A673 (cell line): ENCODE results near the gene SRP9. TPM values are rescaled to one million over a fixed set of nuclear protein-coding genes. Genes with fewer than 3 reads are reported as not detected.

ENCODE experiments used
- BruUV-seq: library from RNA; stranded (reverse); fragments of 400-500 nt; replicated peaks from 2 replicates; lab custom pipeline; 2021; lab: Mats Ljungman, UMichigan
- CTCF ChIA-PET: fragments of 300-600 bp; sonication (Branson Sonifier 250); formaldehyde crosslinking; loops from one replicate; lab custom pipeline; 2022; ENCODE audit warnings: antibody characterized with exemption; lab: Charles Lee
- POLR2A ChIA-PET: fragments of 300-600 bp; sonication (Branson Sonifier 250); formaldehyde crosslinking; loops from one replicate; lab custom pipeline; 2022; ENCODE audit warnings: antibody characterized with exemption; ENCODE audit not compliant: low non-redundant PET; lab: Charles Lee
- DNase-seq: peaks from one replicate; pipeline ENCODE4 v3.0.0-alpha.2; 2015; ENCODE audit warnings: low spot score
- H3K27ac ChIP-seq: fragments of 200-600 bp; sonication (generic); 2 replicates; pipeline ENCODE4 v1.5.1; 2016; ENCODE audit warnings: mixed run types, low read depth, mild to moderate bottlenecking, mixed read lengths, antibody characterized with exemption, low read length; ENCODE audit not compliant: poor library complexity, severe bottlenecking
- H3K27me3 ChIP-seq: fragments of 200-600 bp; sonication (generic); replicated peaks from 2 replicates; pipeline ENCODE4 v1.6.1; 2017; ENCODE audit warnings: mixed run types, low read depth, mild to moderate bottlenecking, mixed read lengths, antibody characterized with exemption, low read length; ENCODE audit not compliant: insufficient read depth, poor library complexity
- H3K36me3 ChIP-seq: fragments of 200-600 bp; sonication (generic); 2 replicates; pipeline ENCODE4 v1.6.1; 2016; ENCODE audit warnings: mixed run types, mild to moderate bottlenecking, mixed read lengths, antibody characterized with exemption, low read length; ENCODE audit not compliant: insufficient read depth, poor library complexity, severe bottlenecking
- H3K4me1 ChIP-seq: fragments of 200-600 bp; sonication (generic); 2 replicates; pipeline ENCODE4 v1.6.1; 2017; ENCODE audit warnings: mixed run types, mild to moderate bottlenecking, mixed read lengths, antibody characterized with exemption, low read length; ENCODE audit not compliant: insufficient read depth, poor library complexity, severe bottlenecking
- H3K4me3 ChIP-seq: fragments of 200-600 bp; sonication (generic); 2 replicates; pipeline ENCODE4 v1.5.1; 2016; ENCODE audit warnings: low read depth, mixed run types, mild to moderate bottlenecking, mixed read lengths, low read length; ENCODE audit not compliant: poor library complexity, severe bottlenecking
- H3K9me3 ChIP-seq: fragments of 200-600 bp; sonication (generic); 2 replicates; pipeline ENCODE4 v1.6.1; 2016; ENCODE audit warnings: mixed run types, low read depth, mild to moderate bottlenecking, mixed read lengths, antibody characterized with exemption, low read length; ENCODE audit not compliant: poor library complexity, severe bottlenecking
- CTCF ChIP-seq: fragments of 300-800, 200-600 bp; sonication (generic); conservative IDR thresholded peaks from 2 replicates; pipeline ENCODE4 v1.5.1; 2017; ENCODE audit warnings: low read depth, mild to moderate bottlenecking, antibody characterized with exemption, low read length, moderate library complexity, mixed read lengths
- EZH2 ChIP-seq: fragments of 200-600 bp; sonication (generic); IDR thresholded peaks from 2 replicates; pipeline ENCODE4 v1.6.1; 2017; ENCODE audit warnings: borderline replicate concordance, low read depth, mild to moderate bottlenecking, mixed read lengths, antibody characterized with exemption, low read length; ENCODE audit not compliant: poor library complexity, severe bottlenecking
- intact Hi-C: fragments of 100-400 bp; cut with micrococcal nuclease; formaldehyde crosslinking; loops from one replicate; pipeline ENCODE4 v1.10.0; 2022; ENCODE audit not compliant: unreplicated experiment
- total RNA-seq: library from RNA; stranded (reverse); gene quantifications from 2 replicates; pipeline ENCODE4 v1.2.3, GENCODE V29; 2021

Gene SRP9
- total RNA-seq, 1 experiment from 2014 or later, result 486 TPM

GRCh38 chr1:225737866-225738265 is 39.8 kb upstream of the SRP9 start:
- Histone ChIP-seq H3K9me3 (no peaks in the 10 kb centered on the region), H3K4me1 (peaks cover 4% of the 10 kb centered on the region), H3K27ac (no peak overlapping the region), H3K27me3 (no peaks in the 10 kb centered on the region), H3K36me3 (no peaks in the 10 kb centered on the region), H3K4me3 (no peak overlapping the region)
- POLR2A ChIA-PET, result interaction anchor here (0.7 kb wide), 1 partner anchor 257 kb away, joined by 9 read pairs; no protein-coding TSS in a partner anchor
- CTCF ChIA-PET, result no interaction called here
- TF ChIP-seq EZH2 (no peak), CTCF (no peak)
- intact Hi-C loops, result no loop called here
- no peak for DNase-seq
- BruUV-seq, result no TSS peak

GRCh38 chr1:225738763-225739162 is 38.9 kb upstream of the SRP9 start:
- peaks cover 4% of the 10 kb centered on the region for H3K4me1 ChIP-seq
- H3K9me3 ChIP-seq, result no peaks in the 10 kb centered on the region
- no TSS peak for BruUV-seq
- no peaks in the 10 kb centered on the region for H3K27me3 ChIP-seq
- ChIA-PET CTCF (no interaction called here), POLR2A (no interaction called here)
- no peaks in the 10 kb centered on the region for H3K36me3 ChIP-seq
- no peak overlapping the region for H3K27ac ChIP-seq
- TF ChIP-seq EZH2 (no peak), CTCF (no peak)
- no peak for DNase-seq
- intact Hi-C loops, result no loop called here
- no peak overlapping the region for H3K4me3 ChIP-seq

- ChIA-PET POLR2A (no interaction called here), CTCF (no interaction called here)
- no peak for DNase-seq
- no TSS peak for BruUV-seq
- no peaks in the 10 kb centered on the region for H3K9me3 ChIP-seq
- intact Hi-C loops, result no loop called here
- no peak overlapping the region for H3K27ac ChIP-seq
- peaks cover 4% of the 10 kb centered on the region for H3K4me1 ChIP-seq
- H3K36me3 ChIP-seq, result no peaks in the 10 kb centered on the region
- no peaks in the 10 kb centered on the region for H3K27me3 ChIP-seq
- TF ChIP-seq EZH2, result no peak
- no peak for TF ChIP-seq CTCF
- H3K4me3 ChIP-seq, result no peak overlapping the region
Observed at GRCh38 chr1:225739542-225740107, 38.0 kb upstream of the SRP9 start.
